ENCODE results near the gene GTF2E1. TPM values are rescaled to one million over a fixed set of nuclear protein-coding genes. Genes with fewer than 3 reads are reported as not detected.

Gene GTF2E1
- polyA plus RNA-seq, 5 donors, result 11.7 to 14.6 (median 13.2) TPM

GRCh38 chr3:120796976-120797375 lies 54.4 kb downstream of the GTF2E1 start:
- DNase-seq, result peak; percentile 8 to 14

GRCh38 chr3:120797857-120798256 lies 55.3 kb downstream of the GTF2E1 start:
- no peak for DNase-seq

- no peak for DNase-seq
These were observed 55.8 kb downstream of the GTF2E1 start for GRCh38 chr3:120798346-120798745.

GRCh38 chr3:120800625-120801024 lies 58.1 kb downstream of the GTF2E1 start:
- DNase-seq, result no peak

GRCh38 chr3:120801484-120801883 lies 58.9 kb downstream of the GTF2E1 start:
- DNase-seq, result no peak

GRCh38 chr3:120802916-120803315 lies 60.4 kb downstream of the GTF2E1 start:
- no peak for DNase-seq

GRCh38 chr3:120816728-120817127 lies 74.2 kb downstream of the GTF2E1 start:
- DNase-seq, result no peak

- no peak for DNase-seq
These were observed 78.2 kb downstream of the GTF2E1 start for GRCh38 chr3:120820748-120821147.

GRCh38 chr3:120821426-120821825 lies 78.9 kb downstream of the GTF2E1 start:
- DNase-seq, result no peak

GRCh38 chr3:120823156-120823555 lies 80.6 kb downstream of the GTF2E1 start:
- DNase-seq, result no peak

GRCh38 chr3:120824613-120825012 lies 82.1 kb downstream of the GTF2E1 start:
- no peak for DNase-seq

- no peak for DNase-seq
These were observed 86.3 kb downstream of the GTF2E1 start for GRCh38 chr3:120828796-120829195.

- DNase-seq, result no peak
These were observed 88.5 kb downstream of the GTF2E1 start for GRCh38 chr3:120831066-120831465.

Other genes starting within 250 kb of the GTF2E1 start
- gene NDUFB4, start 146.4 kb upstream of the GTF2E1 start, polyA plus RNA-seq (ENCODE audit: insufficient read depth in 1 of 5, insufficient read length in 5 of 5, low replicate concordance in 1 of 5), result 100 to 1,000 TPM; 149 to 183 (median 158) TPM
- 1 to 10 TPM in 1 of 5 donors, under 1 TPM in 4; 0.45 to 1.0 (median 0.78) TPM for gene HGD, start 60.5 kb upstream of the GTF2E1 start, polyA plus RNA-seq (ENCODE audit: insufficient read depth in 1 of 5, insufficient read length in 5 of 5, low replicate concordance in 1 of 5)
- 10 to 100 TPM; 21.2 to 31.3 (median 26.9) TPM for gene RABL3, start 228 bp upstream of the GTF2E1 start, polyA plus RNA-seq (ENCODE audit: insufficient read depth in 1 of 5, insufficient read length in 5 of 5, low replicate concordance in 1 of 5)
- gene STXBP5L, start 165.5 kb downstream of the GTF2E1 start, polyA plus RNA-seq (ENCODE audit: insufficient read depth in 1 of 5, insufficient read length in 5 of 5, low replicate concordance in 1 of 5), result under 1 TPM; 0.10 to 0.37 (median 0.13) TPM